T-helper 2 cell (primary cell): Measurements from ENCODE around the gene CEBPB.
"Not testable (repeated sequence)": the region's sequence is repeated elsewhere in the genome, so short reads cannot be mapped to it uniquely, and the experiment has no call there.

ENCODE experiments used
- DNase-seq, 5 experiments: peaks; one replicate each; pipeline versions ENCODE4 v3.0.0 to v3.0.0-alpha.2; 2012 to 2022
- total RNA-seq, 2 donors: gene quantifications; one replicate each; lab custom pipeline; 2026; lab: John Stamatoyannopoulos, UW

Gene CEBPB
- total RNA-seq: 38.9 to 51.4 reads per million in 2 donors

- peak; percentile 67 to 88 (median 70) for DNase-seq
Observed at GRCh38 chr20:50190251-50191064, at the start of gene CEBPB. Gene CEBPB (plus strand): TSS chr20:50190830. CDS start chr20:50191034, 204 bp downstream.

- DNase-seq: no peak
Observed at GRCh38 chr20:50141018-50141675, 49.5 kb upstream of the CEBPB start.

GRCh38 chr20:50141811-50142561 is 48.6 kb upstream of the CEBPB start:
- DNase-seq: no peak

GRCh38 chr20:50142812-50143211 is 47.8 kb upstream of the CEBPB start:
- DNase-seq: no peak

- no peak for DNase-seq
Observed at GRCh38 chr20:50144362-50144761, 46.3 kb upstream of the CEBPB start.

- DNase-seq: no peak
Observed at GRCh38 chr20:50145566-50145965, 45.1 kb upstream of the CEBPB start.

- DNase-seq: no peak
Observed at GRCh38 chr20:50146214-50146613, 44.4 kb upstream of the CEBPB start.

GRCh38 chr20:50146732-50147662 is 43.6 kb upstream of the CEBPB start:
- peak; percentile 40 to 94 (median 66) for DNase-seq

- DNase-seq: no peak
Observed at GRCh38 chr20:50149481-50150254, 41.0 kb upstream of the CEBPB start.

GRCh38 chr20:50151034-50151743 is 39.4 kb upstream of the CEBPB start:
- DNase-seq: no peak

- no peak for DNase-seq
Observed at GRCh38 chr20:50152394-50153152, 38.1 kb upstream of the CEBPB start.

- DNase-seq: no peak
Observed at GRCh38 chr20:50153153-50153499, 37.5 kb upstream of the CEBPB start.

GRCh38 chr20:50153500-50154377 is 36.9 kb upstream of the CEBPB start, which contains the start of gene PEDS1:
Gene PEDS1 (minus strand): TSS chr20:50153723. CDS start chr20:50153637, 86 bp downstream.
- DNase-seq: peak; percentile 65 to 93 (median 77)

- not testable (repeated sequence) for DNase-seq
Observed at GRCh38 chr20:50161494-50161893, 29.1 kb upstream of the CEBPB start.

- DNase-seq: no peak
Observed at GRCh38 chr20:50163570-50164317, 26.9 kb upstream of the CEBPB start.

- DNase-seq: peak in 3 of 5 experiments; percentile 30 to 85 (median 62)
Observed at GRCh38 chr20:50165684-50166554, 24.7 kb upstream of the CEBPB start.

GRCh38 chr20:50169329-50169823 is 21.3 kb upstream of the CEBPB start:
- DNase-seq: peak; percentile 56 to 78 (median 68)
